HG03196 (cell line): ENCODE data around the gene CCDC43.
"Not testable (repeated sequence)": the region's sequence is repeated elsewhere in the genome, so short reads cannot be mapped to it uniquely, and the experiment has no call there.

ENCODE experiments used
- ATAC-seq: cut with Tn5 transposase; IDR thresholded peaks from one replicate; pipeline ENCODE4 v1.9.1; 2021; ENCODE audit not compliant: unreplicated experiment

CCDC43 gene, protein sequence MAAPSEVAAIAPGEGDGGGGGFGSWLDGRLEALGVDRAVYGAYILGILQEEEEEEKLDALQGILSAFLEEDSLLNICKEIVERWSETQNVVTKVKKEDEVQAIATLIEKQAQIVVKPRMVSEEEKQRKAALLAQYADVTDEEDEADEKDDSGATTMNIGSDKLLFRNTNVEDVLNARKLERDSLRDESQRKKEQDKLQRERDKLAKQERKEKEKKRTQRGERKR

GRCh38 chr17:44689477-44690217 is at the start of gene CCDC43:
CCDC43 (minus strand) TSS chr17:44689776; CDS start chr17:44689753, 23 bp downstream.
- peak; percentile 90 for ATAC-seq

GRCh38 chr17:44738214-44738906 is 48.8 kb upstream of the CCDC43 start:
- ATAC-seq, result peak; percentile 37

DNA sequence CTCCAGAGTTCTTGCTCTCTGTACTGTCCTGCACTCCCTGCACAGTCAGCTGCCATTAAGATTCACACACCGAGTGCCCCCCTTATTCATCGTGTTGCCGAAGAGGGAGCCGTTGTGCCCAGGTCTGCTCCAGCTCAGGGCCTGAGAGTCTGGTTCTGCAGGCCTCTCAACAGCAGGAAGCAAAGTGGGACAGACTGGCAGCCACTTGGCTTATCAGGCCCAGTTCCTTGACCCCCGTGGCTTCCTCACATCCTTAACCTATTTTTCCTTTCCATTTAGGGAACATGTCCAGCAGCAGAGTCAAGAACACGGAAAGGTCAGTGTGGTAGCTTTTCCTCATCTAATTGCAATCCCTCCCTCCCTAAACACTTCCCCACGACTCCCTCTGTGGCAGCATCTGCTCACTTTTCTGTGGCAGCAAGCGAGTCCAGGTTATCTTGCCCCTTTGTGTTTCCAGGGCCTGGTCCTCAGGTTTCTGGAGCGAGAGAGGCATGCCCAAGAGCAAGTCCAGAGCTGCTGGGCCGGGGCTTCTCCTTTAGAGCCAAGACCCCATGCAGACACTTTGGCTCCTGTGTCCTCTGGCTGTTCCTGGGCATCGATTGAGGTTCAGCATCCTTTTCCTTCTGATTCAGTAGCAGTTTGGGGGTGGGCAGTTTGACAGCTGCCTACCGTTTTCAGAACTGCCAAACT is 47.1 kb upstream of the CCDC43 start:
- ATAC-seq, result no peak

DNA sequence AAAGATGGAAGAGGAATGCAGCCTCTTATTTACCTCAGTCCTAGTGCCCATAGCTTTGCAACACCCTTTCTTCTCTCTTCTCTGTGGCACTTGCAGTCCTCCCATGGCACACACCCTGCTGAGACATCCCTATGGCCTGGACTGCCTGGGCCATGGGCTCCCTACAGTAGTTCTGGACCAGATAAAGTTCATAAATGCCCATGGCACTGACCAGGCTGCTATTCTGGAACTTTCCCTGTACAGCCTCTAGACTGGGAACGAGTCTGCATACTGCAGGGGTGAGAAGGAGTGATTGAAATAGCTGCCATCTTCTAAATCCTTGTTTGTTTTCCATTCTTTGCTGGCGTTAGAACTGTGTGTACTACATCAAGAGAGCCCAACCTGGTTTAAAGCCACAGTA is 44.7 kb upstream of the CCDC43 start:
- ATAC-seq, result no peak

GRCh38 chr17:44733753-44734152 is 44.2 kb upstream of the CCDC43 start:
- ATAC-seq, result no peak

DNA sequence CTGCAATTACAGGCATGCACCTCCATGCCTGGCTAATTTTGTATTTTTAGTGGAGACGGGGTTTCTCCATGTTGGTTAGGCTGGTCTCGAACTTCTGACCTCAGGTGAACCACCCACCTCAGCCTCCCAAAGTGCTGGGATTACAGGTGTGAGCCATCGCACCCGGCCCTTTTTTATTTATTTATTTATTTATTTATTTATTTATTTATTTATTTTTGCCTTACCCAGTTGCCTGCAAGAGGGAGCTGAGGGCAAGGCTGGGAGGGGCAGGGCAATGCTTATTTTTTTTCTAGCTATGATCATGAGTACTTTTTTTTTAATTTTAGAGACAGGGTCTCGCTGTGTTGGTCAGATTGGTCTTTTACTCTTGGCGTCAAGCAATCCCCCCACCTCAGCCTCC is 36.5 kb upstream of the CCDC43 start:
- ATAC-seq, result not testable (repeated sequence)

- ATAC-seq, result no peak
Measured at GRCh38 chr17:44722254-44722653, 32.7 kb upstream of the CCDC43 start.

DNA sequence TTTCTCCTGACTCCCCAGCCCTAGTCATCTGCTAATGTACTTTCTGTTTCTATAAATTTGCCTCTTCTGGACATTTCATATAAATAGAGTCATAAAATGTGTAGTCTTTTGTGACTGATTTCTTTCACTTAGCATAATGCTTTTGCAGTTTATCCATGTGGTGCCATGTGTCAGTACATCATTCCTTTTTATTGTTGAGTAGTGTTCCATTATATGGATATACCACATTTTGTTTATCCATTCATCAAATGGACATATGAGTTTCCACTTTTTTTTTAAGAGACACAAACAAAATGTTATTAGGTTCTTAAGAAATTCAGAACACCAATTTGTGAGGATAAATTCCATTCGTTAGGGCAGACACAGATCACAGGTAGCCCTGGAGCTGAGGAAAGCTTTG is 29.9 kb upstream of the CCDC43 start:
- no peak for ATAC-seq

DNA sequence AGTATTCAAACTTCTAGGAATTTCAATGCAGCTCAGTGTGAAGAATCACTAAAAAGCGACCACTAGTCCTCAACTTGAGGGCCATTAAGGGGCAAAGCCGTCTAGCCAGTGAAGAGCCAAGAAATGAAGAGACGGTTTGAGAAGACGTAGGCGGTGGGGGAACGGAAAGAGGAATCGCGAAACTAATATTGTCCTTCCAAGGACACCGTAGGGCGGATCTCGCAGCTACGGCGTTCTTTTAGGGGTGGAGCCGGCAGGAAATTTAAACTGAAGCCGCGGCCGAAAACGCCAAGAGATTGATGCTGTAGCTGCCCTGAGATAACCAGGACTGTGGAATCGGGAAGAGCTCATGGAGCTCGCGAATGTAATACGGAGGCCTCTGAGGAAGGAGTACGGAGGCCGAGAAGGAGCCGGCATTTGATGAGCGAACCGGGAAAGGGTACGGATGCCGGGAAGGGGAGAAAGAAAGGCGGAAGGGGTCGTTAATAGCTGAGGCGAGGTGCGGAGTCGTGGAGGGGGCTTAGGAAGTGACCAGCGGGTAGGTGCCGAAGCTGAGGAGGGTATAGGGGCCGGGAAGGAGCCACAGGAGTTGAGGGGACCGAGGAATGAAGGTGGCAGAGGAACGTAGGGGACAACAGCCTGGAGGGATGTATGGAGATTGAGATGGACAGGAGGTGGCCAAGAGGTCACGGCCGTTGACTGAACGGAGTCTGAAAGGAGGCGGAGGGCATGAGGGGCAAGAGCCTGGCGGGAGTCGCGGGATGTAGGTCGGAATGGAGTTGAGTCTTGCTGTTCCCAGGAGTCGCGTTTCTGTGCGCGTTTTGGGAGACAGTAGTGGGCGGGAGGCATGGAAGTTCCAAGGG is 19.1 kb upstream of the CCDC43 start, which contains the start of gene DBF4B:
Gene DBF4B, plus strand, starts transcription at position 265 of the 863 bp plus-strand sequence. Its CDS starts 156 bp downstream, at position 421.
- ATAC-seq, result no peak

GRCh38 chr17:44707755-44708400 is 18.3 kb upstream of the CCDC43 start:
- no peak for ATAC-seq

- ATAC-seq, result not testable (repeated sequence)
Measured at GRCh38 chr17:44700288-44700687, 10.7 kb upstream of the CCDC43 start.

- ATAC-seq, result no peak
Measured at GRCh38 chr17:44693609-44694008, 4.0 kb upstream of the CCDC43 start.

GRCh38 chr17:44690746-44691306 is 1.2 kb upstream of the CCDC43 start:
- ATAC-seq, result not testable (repeated sequence)

- ATAC-seq, result no peak
Measured at GRCh38 chr17:44688675-44689476, 700 bp downstream of the CCDC43 start.

GRCh38 chr17:44688200-44688599 is 1.4 kb downstream of the CCDC43 start:
- ATAC-seq, result no peak

DNA sequence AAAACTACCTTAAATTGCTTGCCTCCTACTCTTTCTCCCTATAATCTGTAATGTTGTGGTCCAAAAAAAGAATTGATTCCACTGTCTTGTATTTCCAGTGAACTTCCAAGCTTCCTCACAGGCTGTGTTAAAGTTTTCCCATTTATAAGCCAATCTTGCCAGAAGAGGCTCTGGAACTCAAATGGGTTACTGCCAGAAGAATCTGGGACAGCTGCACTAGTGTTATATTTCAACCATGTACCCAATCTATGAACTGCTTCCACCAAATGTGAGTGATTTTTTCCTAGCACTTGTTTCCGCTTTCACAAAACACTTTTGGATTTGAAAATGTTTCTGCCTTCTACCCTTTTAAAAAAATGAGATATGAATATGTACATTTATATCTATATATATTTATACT is 1.8 kb downstream of the CCDC43 start:
- no peak for ATAC-seq

DNA sequence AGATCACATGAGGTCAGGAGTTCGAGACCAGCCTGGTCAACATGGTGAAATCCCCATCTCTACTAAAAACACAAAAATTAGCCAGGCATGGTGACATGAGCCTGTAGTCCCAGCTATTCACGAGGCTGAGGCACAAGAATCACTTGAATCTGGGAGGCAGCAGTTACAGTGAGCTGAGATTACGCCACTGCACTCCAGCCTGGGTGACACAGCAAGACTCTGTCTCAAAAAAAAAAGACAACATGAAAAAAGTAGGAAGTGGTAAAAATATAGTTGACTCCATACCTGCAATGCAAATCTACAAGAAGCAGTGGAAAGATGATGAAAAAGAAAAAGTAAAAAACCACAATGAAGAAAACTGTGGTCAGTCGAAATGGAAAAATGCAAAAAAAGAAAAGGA is 6.3 kb downstream of the CCDC43 start:
- not testable (repeated sequence) for ATAC-seq

GRCh38 chr17:44677136-44677535 is 12.4 kb downstream of the CCDC43 start:
- no peak for ATAC-seq

GRCh38 chr17:44673893-44674292 is 15.7 kb downstream of the CCDC43 start:
- no peak for ATAC-seq
